CD4-positive, alpha-beta T cell (primary cell): ENCODE measurements around the gene PAIP2. TPM values are rescaled to one million over a fixed set of nuclear protein-coding genes. Genes with fewer than 3 reads are reported as not detected.

Experiments
- ATAC-seq: fragments of 200-7000 bp; cut with Tn5 transposase; one replicate; pipeline ENCODE4 v1.10.0; 2022; ENCODE audit warnings: mild to moderate bottlenecking; ENCODE audit not compliant: poor library complexity
- CTCF ChIA-PET: fragments of 350-600 bp; sonication (Branson Sonifier 250); formaldehyde crosslinking; loops from one replicate; lab custom pipeline; 2021; ENCODE audit warnings: antibody characterized with exemption, inconsistent platforms; lab: Charles Lee
- POLR2A ChIA-PET: fragments of 350-600 bp; sonication (Branson Sonifier 250); formaldehyde crosslinking; loops from one replicate; lab custom pipeline; 2021; ENCODE audit warnings: antibody characterized with exemption, inconsistent platforms; lab: Charles Lee
- DNase-seq, 14 experiments: peaks; one replicate each; pipeline ENCODE4 v3.0.0-alpha.2; 2013 to 2020; ENCODE audit warnings: mixed read lengths in 2 of 14
- H3K27ac ChIP-seq, 2 donors: one replicate each; pipeline versions ENCODE4 v1.5.1 to v1.7.0; 2013; ENCODE audit warnings: low read length in 2 of 2, low read depth in 1 of 2, mild to moderate bottlenecking in 1 of 2
- H3K27me3 ChIP-seq, 2 experiments: 1 replicate in 1 of 2; 2 replicates in 1 of 2; pipeline versions ENCODE4 v1.6.1 to v1.7.0; 2013; ENCODE audit warnings: low read length in 2 of 2, control low read depth in 1 of 2, mild to moderate bottlenecking in 1 of 2, moderate library complexity in 1 of 2; ENCODE audit not compliant: insufficient read depth in 2 of 2, control insufficient read depth in 1 of 2
- H3K36me3 ChIP-seq: one replicate; pipeline ENCODE4 v1.6.1; 2013; ENCODE audit warnings: low read length, control low read depth; ENCODE audit not compliant: insufficient read depth
- H3K4me1 ChIP-seq: one replicate; pipeline ENCODE4 v1.6.1; 2013; ENCODE audit warnings: low read length, control low read depth; ENCODE audit not compliant: insufficient read depth
- H3K4me3 ChIP-seq: one replicate; pipeline ENCODE4 v1.5.1; 2013; ENCODE audit warnings: mild to moderate bottlenecking, low read length, moderate library complexity
- H3K9me3 ChIP-seq, 2 experiments: 1 replicate in 1 of 2; 2 replicates in 1 of 2; pipeline versions ENCODE4 v1.6.1 to v1.7.0; 2013; ENCODE audit warnings: low read length in 2 of 2, mild to moderate bottlenecking in 2 of 2, control low read depth in 1 of 2, moderate library complexity in 1 of 2; ENCODE audit not compliant: control insufficient read depth in 1 of 2, insufficient read depth in 1 of 2
- H3K27ac Mint-ChIP-seq: one replicate; pipeline ENCODE4 v1.8.0; 2020; ENCODE audit warnings: mixed read lengths
- H3K27me3 Mint-ChIP-seq: one replicate; pipeline ENCODE4 v1.8.0; 2021; ENCODE audit warnings: mixed read lengths
- H3K36me3 Mint-ChIP-seq: one replicate; pipeline ENCODE4 v1.8.0; 2021; ENCODE audit warnings: low read depth, mixed read lengths
- H3K4me1 Mint-ChIP-seq: one replicate; pipeline ENCODE4 v1.8.0; 2021; ENCODE audit warnings: low read depth, mixed read lengths
- H3K4me3 Mint-ChIP-seq: one replicate; pipeline ENCODE4 v1.8.0; 2020; ENCODE audit warnings: mild to moderate bottlenecking, mixed read lengths
- H3K9me3 Mint-ChIP-seq: one replicate; pipeline ENCODE4 v1.8.0; 2020; ENCODE audit warnings: mixed read lengths
- CTCF ChIP-seq: fragments of 200-600 bp; IDR thresholded peaks from one replicate; pipeline ENCODE4 v1.8.0; 2022; ENCODE audit warnings: antibody characterized with exemption, mild to moderate bottlenecking
- intact Hi-C, 2 experiments: fragments of 100-400 bp; cut with DNase I in 1 of 2; cut with micrococcal nuclease in 1 of 2; formaldehyde crosslinking; loops; one replicate each; pipeline versions ENCODE4 v1.15.1 to v1.9.0; 2023 to 2025; cut with DNase I, micrococcal nuclease
- total RNA-seq, 174 experiments: library from RNA in 2 of 174; stranded (reverse) in 2 of 174; gene quantifications; one replicate each; pipeline ENCODE4 v1.2.3 and lab custom pipeline; 2021 to 2026

Gene PAIP2
- total RNA-seq, 2 experiments from 2014 or later, result 151 to 156 TPM

- peak in 1 of 14 experiments; percentile 46 for DNase-seq
- Mint-ChIP-seq H3K36me3 (peaks cover 5% of the 10 kb centered on the region), H3K4me3 (peak overlapping the region; percentile 92), H3K27ac (peak overlapping the region; percentile 94), H3K4me1 (peaks cover 35% of the 10 kb centered on the region), H3K9me3 (no peaks in the 10 kb centered on the region), H3K27me3 (no peaks in the 10 kb centered on the region)
- ChIA-PET POLR2A (interaction anchor here (0.8 to 3.0 kb wide), 16 partner anchors 10 to 206 kb away, joined by 3 to 29 read pairs (median 5); partner anchors contain the start of genes DNAJC18, MATR3, MZB1 and PAIP2), CTCF (interaction anchor here (0.7 to 2.7 kb wide), 5 partner anchors 10 to 63 kb away, joined by 3 to 14 read pairs (median 8); partner anchors contain the start of gene PAIP2)
- no peak for TF ChIP-seq CTCF
- peaks cover 4% of the 10 kb centered on the region for H3K36me3 ChIP-seq
- H3K4me3 ChIP-seq, result peak overlapping the region; percentile 71
- H3K4me1 ChIP-seq, result peaks cover 21% of the 10 kb centered on the region
- no peaks in the 10 kb centered on the region for H3K9me3 ChIP-seq
- ATAC-seq, result no peak
- no peaks in the 10 kb centered on the region for H3K27me3 ChIP-seq
- intact Hi-C loops, result loop anchor here in 1 of 2 experiments (2.0 to 10.0 kb wide), 8 partner anchors 34 to 1070 kb away; partner anchors contain the start of genes CDC25C, CYSTM1, DNAJC18 and EGR1
- H3K27ac ChIP-seq, result peak overlapping the region; percentile 74 to 97
Observed at GRCh38 chr5:139404484-139404840, 62.8 kb downstream of the PAIP2 start.

- DNase-seq (no peak), ATAC-seq (no peak)
- Mint-ChIP-seq H3K36me3 (peaks cover 5% of the 10 kb centered on the region), H3K27ac (no peak overlapping the region), H3K4me3 (no peak overlapping the region), H3K4me1 (peaks cover 35% of the 10 kb centered on the region), H3K9me3 (no peaks in the 10 kb centered on the region), H3K27me3 (no peaks in the 10 kb centered on the region)
- CTCF ChIA-PET, result no interaction called here
- Histone ChIP-seq H3K9me3 (no peaks in the 10 kb centered on the region), H3K4me1 (peaks cover 21% of the 10 kb centered on the region), H3K36me3 (no peaks in the 10 kb centered on the region), H3K27me3 (no peaks in the 10 kb centered on the region), H3K4me3 (no peak overlapping the region), H3K27ac (no peak overlapping the region)
- POLR2A ChIA-PET, result interaction anchor here (0.8 to 1.3 kb wide), 2 partner anchors 15 to 32 kb away, joined by 3 to 7 read pairs; partner anchors contain the start of gene DNAJC18
- intact Hi-C loops, result loop anchor here in 1 of 2 experiments (5.0 to 10.0 kb wide), 6 partner anchors 360 to 1072 kb away; partner anchors contain the start of genes CDC25C, CYSTM1, EGR1 and FAM53C
- TF ChIP-seq CTCF, result no peak
Observed at GRCh38 chr5:139406963-139407362, 65.3 kb downstream of the PAIP2 start.

GRCh38 chr5:139407517-139407916 is 65.9 kb downstream of the PAIP2 start:
- ChIA-PET POLR2A (interaction anchor here (1.3 kb wide), 1 partner anchor 15 kb away, joined by 7 read pairs; no protein-coding TSS in a partner anchor), CTCF (no interaction called here)
- no peaks in the 10 kb centered on the region for H3K27me3 Mint-ChIP-seq
- Histone ChIP-seq H3K27me3 (no peaks in the 10 kb centered on the region), H3K9me3 (no peaks in the 10 kb centered on the region), H3K4me1 (peaks cover 20% of the 10 kb centered on the region), H3K36me3 (no peaks in the 10 kb centered on the region), H3K27ac (no peak overlapping the region), H3K4me3 (no peak overlapping the region)
- no peak overlapping the region for H3K4me3 Mint-ChIP-seq
- no peak for TF ChIP-seq CTCF
- ATAC-seq, result no peak
- no peak overlapping the region for H3K27ac Mint-ChIP-seq
- peaks cover 33% of the 10 kb centered on the region for H3K4me1 Mint-ChIP-seq
- intact Hi-C loops, result loop anchor here in 1 of 2 experiments (5.0 to 10.0 kb wide), 6 partner anchors 360 to 1073 kb away; partner anchors contain the start of genes CDC25C, CYSTM1, EGR1 and FAM53C
- peaks cover 5% of the 10 kb centered on the region for H3K36me3 Mint-ChIP-seq
- no peak for DNase-seq
- H3K9me3 Mint-ChIP-seq, result no peaks in the 10 kb centered on the region
